GM12878 (cell line): Measurements from ENCODE around the gene SLC39A13. TPM values are rescaled to one million over a fixed set of nuclear protein-coding genes. Genes with fewer than 3 reads are reported as not detected.

Experiments used
- ATAC-seq: fragments of 200-7000 bp; cut with Tn5 transposase; 3 replicates; pipeline ENCODE4 v1.9.1; 2020; ENCODE audit warnings: mild to moderate bottlenecking, moderate library complexity
- BruUV-seq: library from RNA; stranded (reverse); fragments of 400-500 nt; replicated peaks from 2 replicates; lab custom pipeline; 2021; lab: Mats Ljungman, UMichigan
- CTCF ChIA-PET: fragments of 300-600 bp; sonication (Branson Sonifier 250); formaldehyde crosslinking; extraction: SDS; loops from one replicate; lab custom pipeline; 2021; ENCODE audit warnings: inconsistent platforms; lab: Yijun Ruan, JAX
- POLR2A ChIA-PET: fragments of 350-600 bp; formaldehyde crosslinking; extraction: SDS; loops from one replicate; lab custom pipeline; 2021; ENCODE audit warnings: inconsistent platforms; lab: Charles Lee
- RAD21 ChIA-PET: fragments of 300-600 bp; sonication (Branson Sonifier 250); formaldehyde crosslinking; loops from one replicate; lab custom pipeline; 2023; ENCODE audit warnings: antibody characterized with exemption; ENCODE audit not compliant: unreplicated experiment; lab: Charles Lee
- SMC1A ChIA-PET: fragments of 300-600 bp; sonication (Branson Sonifier 250); formaldehyde crosslinking; loops from one replicate; lab custom pipeline; 2023; ENCODE audit not compliant: unreplicated experiment, uncharacterized antibody; lab: Charles Lee
- DNase-seq: peaks from one replicate; pipeline ENCODE4 v3.0.0-alpha.2; 2011; ENCODE audit warnings: low read depth, low spot score
- FAIRE-seq: peaks from 3 replicates; lab custom pipeline; 2011; peaks lifted over from hg19 to GRCh38; lab: Jason Lieb, UNC
- H2AFZ ChIP-seq: 2 replicates; pipeline ENCODE4 v1.6.0; 2011; ENCODE audit warnings: low read depth, low read length, control low read depth; ENCODE audit not compliant: control insufficient read depth
- H3K27ac ChIP-seq: 2 replicates; pipeline ENCODE4 v1.5.1; 2011; ENCODE audit warnings: control low read depth; ENCODE audit not compliant: control insufficient read depth, insufficient read depth
- H3K27me3 ChIP-seq, 2 experiments: replicated peaks in 1 of 2; 2 replicates each; pipeline versions ENCODE4 v1.6.0 to v1.6.1; 2011; ENCODE audit warnings: low read length in 1 of 2; ENCODE audit not compliant: control insufficient read depth in 2 of 2, insufficient read depth in 2 of 2
- H3K36me3 ChIP-seq, 2 experiments: 2 replicates each; pipeline ENCODE4 v1.5.1; 2011; ENCODE audit warnings: low read length in 1 of 2; ENCODE audit not compliant: control insufficient read depth in 2 of 2, insufficient read depth in 2 of 2
- H3K4me1 ChIP-seq: 2 replicates; pipeline ENCODE4 v1.6.1; 2011; ENCODE audit warnings: mild to moderate bottlenecking, low read length, moderate library complexity, mixed read lengths; ENCODE audit not compliant: control insufficient read depth, insufficient read depth
- H3K4me2 ChIP-seq: 2 replicates; pipeline ENCODE4 v1.6.0; 2011; ENCODE audit warnings: control low read depth; ENCODE audit not compliant: control insufficient read depth, insufficient read depth
- H3K4me3 ChIP-seq: fragments of 200-600 bp; sonication (generic); 2 replicates; pipeline ENCODE4 v1.5.1; 2016
- H3K79me2 ChIP-seq: 2 replicates; pipeline ENCODE4 v1.6.0; 2011; ENCODE audit warnings: low read length; ENCODE audit not compliant: control insufficient read depth, insufficient read depth
- H3K9ac ChIP-seq: 2 replicates; pipeline ENCODE4 v1.8.0; 2011; ENCODE audit warnings: low read length, control low read depth, mixed read lengths; ENCODE audit not compliant: control insufficient read depth, insufficient read depth
- H3K9me3 ChIP-seq: replicated peaks from 3 replicates; pipeline ENCODE4 v1.5.1; 2011; ENCODE audit warnings: mild to moderate bottlenecking, low read length; ENCODE audit not compliant: control insufficient read depth, insufficient read depth
- H4K20me1 ChIP-seq: 2 replicates; pipeline ENCODE4 v1.6.0; 2011; ENCODE audit not compliant: control insufficient read depth, insufficient read depth
- CBFB ChIP-seq: IDR thresholded peaks from 2 replicates; pipeline ENCODE4 v1.6.1; 2016; ENCODE audit warnings: antibody characterized with exemption, low read depth
- CTCF ChIP-seq, 3 experiments: IDR thresholded peaks in 2 of 3; conservative IDR thresholded peaks in 1 of 3; 2 replicates each; pipeline ENCODE4 v1.5.1; 2011; ENCODE audit warnings: low read depth in 3 of 3, low read length in 3 of 3, mild to moderate bottlenecking in 3 of 3, control low read depth in 2 of 3, moderate library complexity in 2 of 3, inconsistent platforms in 1 of 3, mixed read lengths in 1 of 3; ENCODE audit not compliant: control insufficient read depth in 2 of 3, insufficient read depth in 1 of 3; ENCODE audit errors: extremely low read depth in 1 of 3
- RUNX3 ChIP-seq: IDR thresholded peaks from 2 replicates; pipeline ENCODE4 v1.6.1; 2012; ENCODE audit warnings: low read length, inconsistent platforms
- TCF12 ChIP-seq: IDR thresholded peaks from 2 replicates; pipeline ENCODE4 v1.6.1; 2011; ENCODE audit warnings: low read depth, mild to moderate bottlenecking, low read length
- WGBS: methylation state at CpG from one replicate; pipeline ENCODE4 v1.1.6; 2016; ENCODE audit warnings: low lambda C conversion rate; ENCODE audit not compliant: insufficient replicate concordance, insufficient coverage; ENCODE audit errors: missing lambda C conversion rate; 5-methylcytosine and 5-hydroxymethylcytosine counted together
- in situ Hi-C: fragments of 300-500 bp; cut with MboI; formaldehyde crosslinking; loops from 9 replicates; pipeline ENCODE4 v1.14.3; 2018; ENCODE audit warnings: mixed read lengths
- intact Hi-C: fragments of 100-400 bp; cut with micrococcal nuclease; formaldehyde crosslinking; loops from one replicate; pipeline ENCODE4 v1.14.2; 2022; ENCODE audit not compliant: unreplicated experiment
- polyA plus RNA-seq, 11 experiments: library from polyadenylated mRNA; depleted of rRNA in 4 of 11; unstranded in 6 of 11; stranded (reverse) in 5 of 11; fragments of >200 nt; fragmentation: Nextera tagmentation in 4 of 11; fragmentation: Illumina TruSeq in 1 of 11; extraction: Ambion mirVana in 4 of 11; extraction: Trizol in 1 of 11; gene quantifications; 1 replicate in 1 of 11; 2 replicates in 10 of 11; pipeline versions ENCODE4 v1.2.1 to v1.2.3, GENCODE V29; 2011 to 2016; ENCODE audit warnings: inconsistent platforms in 2 of 11, missing spikeins in 2 of 11, low read depth in 1 of 11
- total RNA-seq, 4 experiments: library from RNA; depleted of rRNA in 3 of 4; stranded (reverse); fragments of >200 nt in 3 of 4; fragmentation: Illumina TruSeq in 1 of 4; extraction: Trizol in 1 of 4; gene quantifications; 2 replicates each; pipeline versions ENCODE4 v1.2.1 to v1.2.3, GENCODE V29; 2013 to 2021

Gene SLC39A13
- total and polyA plus RNA-seq, 10 of the 15 experiments (the other 5 are each of a cell fraction or from before 2014, with no cell fraction given): 0.23 to 19.8 (median 6.3) TPM

GRCh38 chr11:47393163-47394049, 15.0 kb upstream of the SLC39A13 start:
- H3K79me2 ChIP-seq: no peaks in the 10 kb centered on the region; the same call in 1 of the 2 replicates
- no peaks in the 10 kb centered on the region for H3K9me3 ChIP-seq
- no peak for FAIRE-seq
- WGBS: 72% methylated on average over 18 of the region's 20 CpGs
- TF ChIP-seq RUNX3: peak; percentile 75
- TF ChIP-seq CBFB: peak; percentile 37; the same call in 1 of the 2 replicates
- TF ChIP-seq CTCF (IDR thresholded peaks at IDR 0.05 in 2 of 3, conservative IDR thresholded peaks at IDR 0.05 in 1 of 3; ENCODE audit: control insufficient read depth in 2 of 3, extremely low read depth in 1 of 3, insufficient read depth in 1 of 3, low read depth in 3 of 3, low read length in 3 of 3): no peak
- TF ChIP-seq TCF12: 0 out of 2 replicates have a peak, but pooled peaks have one; percentile 66
- TF ChIP-seq, all 136 proteins: peak for 3
- ChIA-PET POLR2A (interaction anchor here (0.6 to 8.5 kb wide), 5 partner anchors 9 to 21 kb away, joined by 3 to 94 read pairs (median 4); partner anchors contain the start of gene SPI1), CTCF (interaction anchor here (1.0 to 5.0 kb wide), 4 partner anchors 14 to 20 kb away, joined by 3 to 40 read pairs (median 10); partner anchors contain the start of gene SPI1), RAD21 (interaction anchor here (1.0 to 1.8 kb wide), 3 partner anchors 14 to 19 kb away, joined by 4 to 8 read pairs (median 7); partner anchors contain the start of gene SPI1), SMC1A (interaction anchor here (1.2 to 5.0 kb wide), 4 partner anchors 9 to 20 kb away, joined by 3 to 36 read pairs (median 14); partner anchors contain the start of gene SPI1)
- ATAC-seq: no peak
- Histone ChIP-seq H4K20me1 (no peaks in the 10 kb centered on the region), H2AFZ (no peak overlapping the region; the same call in 1 of the 2 replicates), H3K9ac (no peak overlapping the region), H3K4me2 (no peak overlapping the region), H3K27me3 (no peaks in the 10 kb centered on the region), H3K4me1 (peaks cover 41% of the 10 kb centered on the region), H3K27ac (0 out of 2 replicates have a peak overlapping the region, but pooled peaks have one; percentile 20), H3K36me3 (no peaks in the 10 kb centered on the region; a peak in 1 of 4 replicates), H3K4me3 (no peak overlapping the region)
- DNase-seq: no peak
- BruUV-seq: no TSS peak
- intact Hi-C loops: no loop called here
- in situ Hi-C loops: no loop called here
